T-cell (primary cell): Measurements from ENCODE around the gene TBXA2R. TPM values are rescaled to one million over a fixed set of nuclear protein-coding genes. Genes with fewer than 3 reads are reported as not detected.

Experiments used
- ATAC-seq, 4 experiments: fragments of 200-7000 bp in 3 of 4; fragments of 150-1000 bp in 1 of 4; cut with Tn5 transposase; replicated peaks in 1 of 4; 1 replicate in 3 of 4; 2 replicates in 1 of 4; pipeline ENCODE4 v1.10.0; 2021; ENCODE audit warnings: moderate library complexity in 3 of 4, mild to moderate bottlenecking in 2 of 4, moderate number of reproducible peaks in 1 of 4
- CTCF ChIA-PET, 2 donors: fragments of 300-600 bp; sonication (Branson Sonifier 250); formaldehyde crosslinking; loops; one replicate each; lab custom pipeline; 2022; ENCODE audit warnings: antibody characterized with exemption in 2 of 2; lab: Charles Lee
- POLR2A ChIA-PET, 2 donors: fragments of 300-600 bp; sonication (Branson Sonifier 250); formaldehyde crosslinking; loops; one replicate each; lab custom pipeline; 2022; ENCODE audit warnings: antibody characterized with exemption in 2 of 2; lab: Charles Lee
- DNase-seq, 35 experiments: peaks; one replicate each; pipeline versions ENCODE4 v3.0.0 to v3.0.0-alpha.2; 2013 to 2023
- H3K27ac ChIP-seq: one replicate; pipeline ENCODE4 v1.5.1; 2013; ENCODE audit warnings: low read length
- H3K27me3 ChIP-seq, 2 experiments: replicated peaks in 1 of 2; 1 replicate in 1 of 2; 2 replicates in 1 of 2; pipeline versions ENCODE4 v1.6.1 to v1.7.0; 2013; ENCODE audit warnings: low read length in 1 of 2, mixed read lengths in 1 of 2; ENCODE audit not compliant: control insufficient read depth in 2 of 2, insufficient read depth in 2 of 2; ENCODE audit errors: extremely low read depth in 1 of 2
- H3K36me3 ChIP-seq, 2 donors: 1 replicate in 1 of 2; 2 replicates in 1 of 2; pipeline versions ENCODE4 v1.6.1 to v1.7.0; 2013; ENCODE audit warnings: low read length in 1 of 2; ENCODE audit not compliant: control insufficient read depth in 2 of 2, insufficient read depth in 1 of 2; ENCODE audit errors: extremely low read depth in 1 of 2
- H3K4me1 ChIP-seq, 2 experiments: 1 replicate in 1 of 2; 2 replicates in 1 of 2; pipeline versions ENCODE4 v1.6.1 to v1.7.0; 2013; ENCODE audit warnings: low read length in 2 of 2, mixed read lengths in 1 of 2; ENCODE audit not compliant: insufficient read depth in 2 of 2, control insufficient read depth in 1 of 2; ENCODE audit errors: extremely low read depth in 1 of 2
- H3K4me3 ChIP-seq, 2 donors: 1 replicate in 1 of 2; 2 replicates in 1 of 2; pipeline versions ENCODE4 v1.5.1 to v1.7.0; 2013; ENCODE audit warnings: mild to moderate bottlenecking in 2 of 2, low read length in 1 of 2, moderate library complexity in 1 of 2; ENCODE audit not compliant: control insufficient read depth in 1 of 2; ENCODE audit errors: extremely low read depth in 1 of 2
- H3K9me3 ChIP-seq: 2 replicates; pipeline ENCODE4 v1.7.0; 2013
- H3K27ac Mint-ChIP-seq, 2 donors: one replicate each; pipeline ENCODE4 v1.8.0; 2020 to 2021; ENCODE audit warnings: mild to moderate bottlenecking in 2 of 2, mixed read lengths in 2 of 2
- H3K27me3 Mint-ChIP-seq, 2 donors: one replicate each; pipeline ENCODE4 v1.8.0; 2021 to 2022; ENCODE audit warnings: mixed read lengths in 2 of 2
- H3K36me3 Mint-ChIP-seq: one replicate; pipeline ENCODE4 v1.8.0; 2021; ENCODE audit warnings: mixed read lengths
- H3K4me1 Mint-ChIP-seq, 3 donors: one replicate each; pipeline ENCODE4 v1.8.0; 2020 to 2022; ENCODE audit warnings: mixed read lengths in 3 of 3, mild to moderate bottlenecking in 1 of 3
- H3K4me3 Mint-ChIP-seq, 3 donors: one replicate each; pipeline ENCODE4 v1.8.0; 2020 to 2022; ENCODE audit warnings: mild to moderate bottlenecking in 3 of 3, mixed read lengths in 3 of 3, moderate library complexity in 3 of 3
- H3K9me3 Mint-ChIP-seq, 3 donors: one replicate each; pipeline ENCODE4 v1.8.0; 2020 to 2022; ENCODE audit warnings: mixed read lengths in 3 of 3
- WGBS: methylation state at CpG from one replicate; pipeline ENCODE4 v1.1.5; 2013; ENCODE audit warnings: missing lambda C conversion rate; ENCODE audit not compliant: insufficient coverage; 5-methylcytosine and 5-hydroxymethylcytosine counted together
- total RNA-seq, 35 experiments: library from RNA in 6 of 35; stranded (reverse) in 6 of 35; fragments of 120-200 nt in 1 of 35; gene quantifications; one replicate each; pipeline versions ENCODE4 v1.2.1 to v1.2.4 and lab custom pipeline; 2013 to 2026

TBXA2R gene
- total RNA-seq, 5 donors from 2014 or later (not counting 1 experiment from before 2014, with no cell fraction given) = 2.4 to 11.2 (median 7.1) TPM

DNA sequence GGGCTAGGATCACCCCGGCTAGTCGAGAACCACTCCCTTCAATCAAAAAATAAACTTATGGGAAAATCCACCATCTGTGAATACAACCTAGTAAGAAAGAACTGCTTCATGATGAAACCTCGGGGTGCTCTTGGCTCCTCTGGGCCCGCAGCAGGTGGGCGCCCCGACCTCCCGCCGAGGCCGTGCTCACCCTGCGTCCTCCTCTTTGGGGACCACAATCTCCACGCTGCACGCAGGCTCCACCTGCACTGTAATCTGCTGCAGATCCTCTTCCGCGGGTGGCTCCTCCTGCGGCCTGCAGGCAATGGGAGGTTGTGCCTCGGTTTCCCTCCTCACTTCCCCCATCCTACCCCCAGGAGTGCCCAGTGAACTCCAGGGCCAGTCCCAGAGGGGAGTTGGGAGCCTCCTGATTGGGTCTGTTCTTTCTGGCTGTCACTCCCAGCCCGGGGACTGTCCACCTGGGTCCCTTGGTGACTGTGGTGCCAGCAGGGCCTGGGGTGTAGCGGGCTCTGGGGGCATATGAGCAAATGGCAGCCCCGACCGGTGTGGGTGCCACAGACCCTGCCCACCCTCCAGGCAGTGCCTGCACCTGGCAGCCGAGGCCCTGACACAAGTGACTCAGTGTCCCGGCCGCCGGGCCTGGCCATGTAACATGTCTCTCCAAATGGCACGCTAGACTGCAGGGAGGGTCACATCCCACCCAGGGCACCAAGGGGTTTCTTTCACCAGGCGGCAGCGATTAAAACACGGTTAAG, 35.0 kb upstream of the TBXA2R start:
- CTCF ChIA-PET = no interaction called here
- ATAC-seq (no peak), DNase-seq (no peak)
- Mint-ChIP-seq H3K4me3 (no peak overlapping the region), H3K4me1 (no peaks in the 10 kb centered on the region), H3K27me3 (no peaks in the 10 kb centered on the region), H3K27ac (no peak overlapping the region), H3K9me3 (no peaks in the 10 kb centered on the region), H3K36me3 (peaks cover 18% of the 10 kb centered on the region)
- H3K4me1 ChIP-seq = no peaks in the 10 kb centered on the region
- H3K27ac ChIP-seq = no peak overlapping the region
- no peaks in the 10 kb centered on the region for H3K9me3 ChIP-seq
- WGBS = 96% methylated on average over 28 of the region's 28 CpGs
- no peak overlapping the region for H3K4me3 ChIP-seq
- H3K36me3 ChIP-seq = peaks cover 24 to 34% of the 10 kb centered on the region in 2 donors
- no peaks in the 10 kb centered on the region for H3K27me3 ChIP-seq
- POLR2A ChIA-PET = no interaction called here

DNA sequence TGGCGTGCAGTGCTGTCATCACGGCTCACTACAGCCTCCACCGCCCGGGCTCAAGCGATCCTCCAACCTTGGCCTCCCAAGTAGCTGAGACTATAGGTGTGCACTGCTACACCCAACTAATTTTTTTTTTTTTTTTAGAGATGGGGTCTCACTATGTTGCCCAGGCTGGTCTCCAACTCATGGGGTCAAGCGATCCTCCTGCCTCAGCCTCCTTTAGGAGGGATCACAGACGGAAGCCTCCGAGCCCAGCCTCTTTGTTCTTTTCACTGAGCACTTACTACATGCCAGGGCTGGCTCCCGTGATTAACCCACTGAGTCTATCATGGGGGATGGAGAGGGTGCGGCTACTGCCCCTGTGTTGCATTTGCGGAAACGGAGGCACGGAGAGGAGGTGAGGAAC, 32.8 kb upstream of the TBXA2R start:
- CTCF ChIA-PET = interaction anchor here in 1 of 2 donors (0.6 kb wide), 1 partner anchor 174 kb away, joined by 3 read pairs; no protein-coding TSS in a partner anchor

DNA sequence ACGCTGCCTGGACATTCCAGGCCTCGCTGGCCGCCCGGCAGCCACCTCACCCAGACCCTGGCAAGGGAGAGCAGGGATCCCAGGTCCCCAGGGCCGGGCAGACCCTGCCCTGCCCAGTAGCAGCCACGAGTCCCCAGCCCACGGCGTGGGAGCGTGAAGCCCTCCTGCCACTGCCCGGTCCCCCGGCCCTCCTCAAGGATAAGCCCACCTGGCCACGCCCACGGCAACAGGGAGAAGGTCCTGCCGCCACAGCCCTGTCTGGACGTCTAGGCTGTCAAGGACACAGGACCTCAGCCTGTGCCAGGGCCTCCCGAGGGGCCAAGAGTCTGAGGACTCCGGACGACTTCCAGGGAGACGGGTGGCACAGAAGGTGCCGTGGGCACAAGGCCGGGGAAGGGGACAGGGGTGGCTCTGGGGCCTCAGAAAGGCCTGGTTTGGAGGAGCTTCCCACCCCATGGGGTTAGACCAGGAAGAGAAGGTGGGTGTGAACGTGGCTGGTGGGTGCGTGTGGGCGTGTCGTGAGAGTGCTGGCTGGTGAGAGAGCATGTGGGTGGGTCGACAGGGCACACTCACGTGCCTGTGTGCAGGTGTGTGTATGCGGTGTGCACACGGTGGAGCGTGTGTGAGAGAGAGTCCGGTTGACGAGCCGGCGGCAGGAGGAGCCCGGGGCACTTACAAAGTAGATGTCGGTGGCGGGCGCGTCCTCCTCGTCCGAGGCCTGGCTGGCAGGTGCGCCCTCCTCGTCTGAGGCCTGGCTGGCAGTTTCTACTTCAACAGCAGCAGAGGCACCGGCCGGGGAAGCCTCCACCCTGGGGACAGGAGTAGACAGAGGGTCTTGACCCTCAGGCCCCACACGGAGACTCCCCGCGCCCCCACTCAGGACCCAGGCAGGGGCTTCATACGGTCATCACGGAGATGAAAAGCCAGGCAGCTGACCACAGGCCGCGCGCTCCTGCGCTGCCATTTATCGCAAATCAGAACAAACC, 31.8 kb upstream of the TBXA2R start:
- Mint-ChIP-seq H3K9me3 (no peaks in the 10 kb centered on the region), H3K27me3 (no peaks in the 10 kb centered on the region), H3K27ac (no peak overlapping the region), H3K4me1 (no peaks in the 10 kb centered on the region), H3K4me3 (no peak overlapping the region), H3K36me3 (peaks cover 18% of the 10 kb centered on the region)
- H3K4me1 ChIP-seq = no peaks in the 10 kb centered on the region
- no peaks in the 10 kb centered on the region for H3K27me3 ChIP-seq
- CTCF ChIA-PET = interaction anchor here in 1 of 2 donors (0.6 kb wide), 1 partner anchor 174 kb away, joined by 3 read pairs; no protein-coding TSS in a partner anchor
- WGBS = 90% methylated on average over 45 of the region's 55 CpGs
- POLR2A ChIA-PET = no interaction called here
- no peak overlapping the region for H3K27ac ChIP-seq
- ATAC-seq = no peak
- H3K9me3 ChIP-seq = no peaks in the 10 kb centered on the region
- H3K36me3 ChIP-seq = peaks cover 18 to 30% of the 10 kb centered on the region in 2 donors
- DNase-seq = no peak
- H3K4me3 ChIP-seq = no peak overlapping the region

More for the DNA sequence above, 32.8 kb upstream of the TBXA2R start:
- WGBS = 96% methylated on average over 8 of the region's 13 CpGs
- Histone ChIP-seq H3K4me3 (no peak overlapping the region), H3K9me3 (no peaks in the 10 kb centered on the region), H3K27ac (no peak overlapping the region), H3K27me3 (no peaks in the 10 kb centered on the region), H3K36me3 (peaks cover 23 to 30% of the 10 kb centered on the region in 2 donors), H3K4me1 (no peaks in the 10 kb centered on the region)
- Mint-ChIP-seq H3K27me3 (no peaks in the 10 kb centered on the region), H3K9me3 (no peaks in the 10 kb centered on the region), H3K36me3 (peaks cover 18% of the 10 kb centered on the region), H3K4me1 (no peaks in the 10 kb centered on the region), H3K27ac (no peak overlapping the region), H3K4me3 (no peak overlapping the region)
- POLR2A ChIA-PET = no interaction called here
- DNase-seq (no peak), ATAC-seq (no peak)

DNA sequence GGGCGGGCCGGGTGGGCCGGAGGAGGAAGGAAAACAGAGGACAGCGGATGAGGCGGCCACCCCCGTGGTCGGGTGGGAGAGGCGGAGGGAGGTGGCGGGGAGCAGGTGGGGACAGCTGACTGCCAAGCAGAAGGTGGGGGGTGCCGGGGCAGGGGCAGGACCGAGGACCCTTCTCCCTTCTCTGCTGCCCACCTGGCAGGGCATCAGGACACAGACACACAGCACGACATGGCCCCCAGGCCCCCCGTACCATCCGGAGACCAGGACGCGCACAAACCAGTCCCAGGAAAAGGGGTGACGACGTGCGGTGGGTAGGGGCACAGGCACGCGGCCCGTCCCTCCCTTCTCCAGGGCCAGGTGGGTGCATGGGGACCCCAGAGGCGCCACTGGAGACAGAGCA, 30.9 kb upstream of the TBXA2R start:
- H3K4me1 ChIP-seq = no peaks in the 10 kb centered on the region
- ChIA-PET CTCF (no interaction called here), POLR2A (no interaction called here)
- no peaks in the 10 kb centered on the region for H3K27me3 ChIP-seq
- H3K9me3 Mint-ChIP-seq = no peaks in the 10 kb centered on the region
- H3K27ac ChIP-seq = no peak overlapping the region
- no peaks in the 10 kb centered on the region for H3K27me3 Mint-ChIP-seq
- no peak overlapping the region for H3K4me3 Mint-ChIP-seq
- H3K4me3 ChIP-seq = no peak overlapping the region
- ATAC-seq = no peak
- peaks cover 18 to 26% of the 10 kb centered on the region in 2 donors for H3K36me3 ChIP-seq
- DNase-seq = no peak
- H3K9me3 ChIP-seq = no peaks in the 10 kb centered on the region
- no peaks in the 10 kb centered on the region for H3K4me1 Mint-ChIP-seq
- WGBS = 95% methylated on average over 12 of the region's 23 CpGs
- H3K27ac Mint-ChIP-seq = no peak overlapping the region
- peaks cover 14% of the 10 kb centered on the region for H3K36me3 Mint-ChIP-seq

DNA sequence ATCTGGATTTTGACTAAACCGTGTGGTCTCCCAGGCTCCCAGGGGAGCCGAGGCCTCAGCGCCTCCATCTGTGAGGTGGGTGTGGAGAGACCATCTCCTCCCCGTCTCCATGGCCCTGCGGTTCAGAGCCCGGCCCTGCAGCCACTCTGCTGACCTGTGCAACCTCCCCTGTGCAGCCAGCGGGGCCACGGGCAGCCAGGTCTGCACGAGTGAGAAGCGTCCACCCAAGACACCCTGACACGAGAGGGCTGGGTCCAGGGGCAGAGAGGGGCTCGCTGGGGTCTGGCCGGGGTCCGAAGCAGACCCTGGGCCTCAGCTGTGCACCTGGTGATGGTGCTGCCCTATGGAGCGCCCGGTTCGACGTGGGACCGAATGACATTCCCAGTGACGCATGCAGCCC, 30.3 kb upstream of the TBXA2R start:
- no peak for DNase-seq
- POLR2A ChIA-PET = no interaction called here
- Histone ChIP-seq H3K27me3 (no peaks in the 10 kb centered on the region), H3K36me3 (peaks cover 18 to 22% of the 10 kb centered on the region in 2 donors), H3K9me3 (no peaks in the 10 kb centered on the region), H3K4me3 (no peak overlapping the region), H3K27ac (no peak overlapping the region), H3K4me1 (no peaks in the 10 kb centered on the region)
- 94% methylated on average over 19 of the region's 20 CpGs for WGBS
- Mint-ChIP-seq H3K27me3 (no peaks in the 10 kb centered on the region), H3K4me1 (no peaks in the 10 kb centered on the region), H3K27ac (no peak overlapping the region), H3K4me3 (no peak overlapping the region), H3K9me3 (no peaks in the 10 kb centered on the region), H3K36me3 (peaks cover 11% of the 10 kb centered on the region)
- CTCF ChIA-PET = no interaction called here
- no peak for ATAC-seq

DNA sequence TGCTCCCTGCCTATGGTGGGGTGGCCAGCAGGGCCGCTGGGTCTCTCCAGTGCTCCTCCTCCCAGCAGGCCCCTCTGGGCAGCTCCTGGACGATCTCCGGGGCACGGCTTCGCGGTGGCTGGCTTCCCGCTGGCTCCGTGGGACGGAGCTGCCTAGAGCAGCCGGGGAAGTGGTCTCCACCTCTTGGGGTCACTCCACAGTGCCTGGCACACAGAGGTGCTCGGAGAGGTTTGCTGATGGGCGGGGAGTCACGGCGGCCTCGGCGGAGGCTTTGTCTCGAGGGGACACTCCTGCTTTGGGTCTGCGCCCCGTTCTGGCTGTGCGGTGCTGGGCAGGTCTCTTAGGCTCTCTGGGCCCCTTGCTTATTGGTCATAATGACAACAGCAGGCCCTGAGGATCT, 29.8 kb upstream of the TBXA2R start:
- H3K9me3 Mint-ChIP-seq = no peaks in the 10 kb centered on the region
- WGBS = 96% methylated on average over 20 of the region's 20 CpGs
- DNase-seq = no peak
- Histone ChIP-seq H3K4me3 (no peak overlapping the region), H3K36me3 (peaks cover 14 to 22% of the 10 kb centered on the region in 2 donors), H3K9me3 (no peaks in the 10 kb centered on the region), H3K27ac (no peak overlapping the region), H3K4me1 (no peaks in the 10 kb centered on the region), H3K27me3 (no peaks in the 10 kb centered on the region)
- H3K36me3 Mint-ChIP-seq = peaks cover 11% of the 10 kb centered on the region
- ChIA-PET CTCF (no interaction called here), POLR2A (no interaction called here)
- no peak overlapping the region for H3K4me3 Mint-ChIP-seq
- no peak overlapping the region for H3K27ac Mint-ChIP-seq
- no peaks in the 10 kb centered on the region for H3K27me3 Mint-ChIP-seq
- no peak for ATAC-seq
- H3K4me1 Mint-ChIP-seq = no peaks in the 10 kb centered on the region
